A673 (cell line): ENCODE measurements around the gene STYK1. TPM values are rescaled to one million over a fixed set of nuclear protein-coding genes. Genes with fewer than 3 reads are reported as not detected.

Experiments used
- BruUV-seq: library from RNA; stranded (reverse); fragments of 400-500 nt; replicated peaks from 2 replicates; lab custom pipeline; 2021; lab: Mats Ljungman, UMichigan
- CTCF ChIA-PET: fragments of 300-600 bp; sonication (Branson Sonifier 250); formaldehyde crosslinking; loops from one replicate; lab custom pipeline; 2022; ENCODE audit warnings: antibody characterized with exemption; lab: Charles Lee
- POLR2A ChIA-PET: fragments of 300-600 bp; sonication (Branson Sonifier 250); formaldehyde crosslinking; loops from one replicate; lab custom pipeline; 2022; ENCODE audit warnings: antibody characterized with exemption; ENCODE audit not compliant: low non-redundant PET; lab: Charles Lee
- DNase-seq: peaks from one replicate; pipeline ENCODE4 v3.0.0-alpha.2; 2015; ENCODE audit warnings: low spot score
- H3K27ac ChIP-seq: fragments of 200-600 bp; sonication (generic); 2 replicates; pipeline ENCODE4 v1.5.1; 2016; ENCODE audit warnings: mixed run types, low read depth, mild to moderate bottlenecking, mixed read lengths, antibody characterized with exemption, low read length; ENCODE audit not compliant: poor library complexity, severe bottlenecking
- H3K27me3 ChIP-seq: fragments of 200-600 bp; sonication (generic); replicated peaks from 2 replicates; pipeline ENCODE4 v1.6.1; 2017; ENCODE audit warnings: mixed run types, low read depth, mild to moderate bottlenecking, mixed read lengths, antibody characterized with exemption, low read length; ENCODE audit not compliant: insufficient read depth, poor library complexity
- H3K36me3 ChIP-seq: fragments of 200-600 bp; sonication (generic); 2 replicates; pipeline ENCODE4 v1.6.1; 2016; ENCODE audit warnings: mixed run types, mild to moderate bottlenecking, mixed read lengths, antibody characterized with exemption, low read length; ENCODE audit not compliant: insufficient read depth, poor library complexity, severe bottlenecking
- H3K4me1 ChIP-seq: fragments of 200-600 bp; sonication (generic); 2 replicates; pipeline ENCODE4 v1.6.1; 2017; ENCODE audit warnings: mixed run types, mild to moderate bottlenecking, mixed read lengths, antibody characterized with exemption, low read length; ENCODE audit not compliant: insufficient read depth, poor library complexity, severe bottlenecking
- H3K4me3 ChIP-seq: fragments of 200-600 bp; sonication (generic); 2 replicates; pipeline ENCODE4 v1.5.1; 2016; ENCODE audit warnings: low read depth, mixed run types, mild to moderate bottlenecking, mixed read lengths, low read length; ENCODE audit not compliant: poor library complexity, severe bottlenecking
- H3K9me3 ChIP-seq: fragments of 200-600 bp; sonication (generic); 2 replicates; pipeline ENCODE4 v1.6.1; 2016; ENCODE audit warnings: mixed run types, low read depth, mild to moderate bottlenecking, mixed read lengths, antibody characterized with exemption, low read length; ENCODE audit not compliant: poor library complexity, severe bottlenecking
- EZH2 ChIP-seq: fragments of 200-600 bp; sonication (generic); IDR thresholded peaks from 2 replicates; pipeline ENCODE4 v1.6.1; 2017; ENCODE audit warnings: borderline replicate concordance, low read depth, mild to moderate bottlenecking, mixed read lengths, antibody characterized with exemption, low read length; ENCODE audit not compliant: poor library complexity, severe bottlenecking
- intact Hi-C: fragments of 100-400 bp; cut with micrococcal nuclease; formaldehyde crosslinking; loops from one replicate; pipeline ENCODE4 v1.10.0; 2022; ENCODE audit not compliant: unreplicated experiment
- total RNA-seq: library from RNA; stranded (reverse); gene quantifications from 2 replicates; pipeline ENCODE4 v1.2.3, GENCODE V29; 2021
- TF ChIP-seq, protein P1 (sequence below): fragments of 300-800, 200-600 bp; sonication (generic); conservative IDR thresholded peaks from 2 replicates; pipeline ENCODE4 v1.5.1; 2017; ENCODE audit warnings: low read depth, mild to moderate bottlenecking, antibody characterized with exemption, low read length, moderate library complexity, mixed read lengths

The STYK1 gene
- total RNA-seq, 1 experiment from 2014 or later: 0.77 TPM

DNA sequence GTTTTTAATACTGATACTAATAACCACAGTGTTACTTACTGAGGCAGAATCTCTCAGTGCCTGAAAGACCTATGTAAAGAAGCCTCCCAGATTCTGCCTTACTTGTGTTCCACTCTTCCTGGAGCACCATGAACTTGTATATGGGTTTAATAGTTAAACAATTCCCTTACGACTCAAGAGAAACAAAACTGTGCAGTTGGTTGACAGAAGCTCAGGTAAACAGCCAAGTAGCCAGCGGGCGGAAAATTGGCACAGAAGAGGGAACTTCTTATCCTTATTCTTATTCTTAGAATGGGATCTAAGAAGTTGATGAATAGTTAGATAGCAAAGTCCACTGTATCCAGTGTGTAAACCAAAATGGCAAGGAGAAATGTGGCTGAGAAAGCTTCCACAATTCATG is 37.7 kb downstream of the STYK1 start:
- Histone ChIP-seq H3K27me3 (peaks cover 3% of the 10 kb centered on the region), H3K36me3 (no peaks in the 10 kb centered on the region), H3K27ac (no peak overlapping the region), H3K4me3 (no peak overlapping the region), H3K9me3 (no peaks in the 10 kb centered on the region), H3K4me1 (no peaks in the 10 kb centered on the region)
- CTCF ChIA-PET: no interaction called here
- BruUV-seq: no TSS peak
- TF ChIP-seq, protein P1, sequence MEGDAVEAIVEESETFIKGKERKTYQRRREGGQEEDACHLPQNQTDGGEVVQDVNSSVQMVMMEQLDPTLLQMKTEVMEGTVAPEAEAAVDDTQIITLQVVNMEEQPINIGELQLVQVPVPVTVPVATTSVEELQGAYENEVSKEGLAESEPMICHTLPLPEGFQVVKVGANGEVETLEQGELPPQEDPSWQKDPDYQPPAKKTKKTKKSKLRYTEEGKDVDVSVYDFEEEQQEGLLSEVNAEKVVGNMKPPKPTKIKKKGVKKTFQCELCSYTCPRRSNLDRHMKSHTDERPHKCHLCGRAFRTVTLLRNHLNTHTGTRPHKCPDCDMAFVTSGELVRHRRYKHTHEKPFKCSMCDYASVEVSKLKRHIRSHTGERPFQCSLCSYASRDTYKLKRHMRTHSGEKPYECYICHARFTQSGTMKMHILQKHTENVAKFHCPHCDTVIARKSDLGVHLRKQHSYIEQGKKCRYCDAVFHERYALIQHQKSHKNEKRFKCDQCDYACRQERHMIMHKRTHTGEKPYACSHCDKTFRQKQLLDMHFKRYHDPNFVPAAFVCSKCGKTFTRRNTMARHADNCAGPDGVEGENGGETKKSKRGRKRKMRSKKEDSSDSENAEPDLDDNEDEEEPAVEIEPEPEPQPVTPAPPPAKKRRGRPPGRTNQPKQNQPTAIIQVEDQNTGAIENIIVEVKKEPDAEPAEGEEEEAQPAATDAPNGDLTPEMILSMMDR: no peak
- TF ChIP-seq EZH2: no peak
- POLR2A ChIA-PET: no interaction called here
- DNase-seq: no peak
- intact Hi-C loops: no loop called here

DNA sequence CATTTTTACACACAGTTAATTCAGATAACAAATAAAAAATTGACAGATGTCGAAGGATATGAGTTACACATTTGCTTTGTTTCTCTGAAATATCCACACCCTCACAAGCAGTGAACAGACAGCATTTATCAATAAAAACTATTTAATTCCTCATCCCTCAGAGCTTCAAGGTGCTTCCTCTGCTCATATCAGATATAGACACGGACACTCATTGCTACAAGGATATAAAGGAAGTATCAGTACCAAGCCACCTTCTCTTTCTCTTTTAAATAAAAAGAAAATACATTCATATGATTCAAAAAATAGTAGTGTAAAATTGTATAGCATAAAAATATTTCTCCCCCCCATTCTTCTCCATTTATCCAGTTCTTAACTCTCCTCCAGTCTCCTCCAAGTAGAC is 38.5 kb downstream of the STYK1 start:
- H3K9me3 ChIP-seq: no peaks in the 10 kb centered on the region
- H3K36me3 ChIP-seq: no peaks in the 10 kb centered on the region
- peaks cover 3% of the 10 kb centered on the region for H3K27me3 ChIP-seq
- H3K4me3 ChIP-seq: no peak overlapping the region
- TF ChIP-seq, protein P1: no peak
- no peak for TF ChIP-seq EZH2
- H3K4me1 ChIP-seq: no peaks in the 10 kb centered on the region
- DNase-seq: no peak
- H3K27ac ChIP-seq: no peak overlapping the region
- ChIA-PET POLR2A (interaction anchor here (0.9 kb wide), 1 partner anchor 35 kb away, joined by 3 read pairs; no protein-coding TSS in a partner anchor), CTCF (no interaction called here)
- intact Hi-C loops: no loop called here
- BruUV-seq: no TSS peak

GRCh38 chr12:10634427-10634826 is 39.4 kb downstream of the STYK1 start:
- BruUV-seq: no TSS peak
- Histone ChIP-seq H3K36me3 (no peaks in the 10 kb centered on the region), H3K27ac (no peak overlapping the region), H3K27me3 (peaks cover 3% of the 10 kb centered on the region), H3K9me3 (no peaks in the 10 kb centered on the region), H3K4me3 (no peak overlapping the region), H3K4me1 (no peaks in the 10 kb centered on the region)
- CTCF ChIA-PET: no interaction called here
- intact Hi-C loops: no loop called here
- POLR2A ChIA-PET: no interaction called here
- DNase-seq: no peak
- TF ChIP-seq EZH2: no peak
- TF ChIP-seq, protein P1: no peak
